HepG2 (cell line): ENCODE measurements around the gene SLC23A2. TPM values are rescaled to one million over a fixed set of nuclear protein-coding genes. Genes with fewer than 3 reads are reported as not detected.

Source experiments
- ATAC-seq: fragments of 200-7000 bp; cut with Tn5 transposase; 3 replicates; pipeline ENCODE4 v1.9.1; 2020; ENCODE audit warnings: mild to moderate bottlenecking, moderate library complexity
- BruUV-seq: library from RNA; stranded (reverse); fragments of 400-500 nt; replicated peaks from 2 replicates; lab custom pipeline; 2021; lab: Mats Ljungman, UMichigan
- CTCF ChIA-PET: fragments of 300-600 bp; formaldehyde crosslinking; extraction: SDS; loops from one replicate; lab custom pipeline; 2021; ENCODE audit warnings: low total read pairs, inconsistent platforms, low intra/inter-chr PET ratio; lab: Yijun Ruan, JAX
- POLR2A ChIA-PET: fragments of 350-600 bp; sonication (Branson Sonifier 250); formaldehyde crosslinking; loops from one replicate; lab custom pipeline; 2020; ENCODE audit warnings: antibody characterized with exemption, inconsistent platforms; lab: Yijun Ruan, JAX
- DNase-seq: peaks from one replicate; pipeline ENCODE4 v3.0.0-alpha.2; 2015; ENCODE audit warnings: low spot score
- FAIRE-seq: peaks from 3 replicates; lab custom pipeline; 2011; peaks lifted over from hg19 to GRCh38; lab: Jason Lieb, UNC
- H2AFZ ChIP-seq: one replicate; pipeline ENCODE4 v1.6.1; 2011; ENCODE audit warnings: low read length, inconsistent platforms
- H3K27ac ChIP-seq: fragments of 300-600 bp; 3 replicates; pipeline ENCODE4 v1.8.0; 2011; ENCODE audit warnings: mixed run types, mild to moderate bottlenecking, mixed read lengths, low read length, inconsistent platforms; ENCODE audit not compliant: insufficient read depth; ENCODE audit errors: extremely low read length
- H3K27me3 ChIP-seq, 2 experiments: fragments of 200-600 bp in 1 of 2; 2 replicates in 1 of 2; 3 replicates in 1 of 2; pipeline versions ENCODE4 v1.6.0 to v1.8.0; 2011; ENCODE audit warnings: low read length in 2 of 2, mild to moderate bottlenecking in 2 of 2, moderate library complexity in 2 of 2, inconsistent platforms in 1 of 2; ENCODE audit not compliant: insufficient read depth in 2 of 2, control insufficient read depth in 1 of 2
- H3K36me3 ChIP-seq, 2 experiments: fragments of 200-600 bp in 1 of 2; replicated peaks in 1 of 2; 2 replicates in 1 of 2; 3 replicates in 1 of 2; pipeline versions ENCODE4 v1.5.1 to v1.8.0; 2011; ENCODE audit warnings: low read length in 2 of 2, inconsistent platforms in 1 of 2; ENCODE audit not compliant: insufficient read depth in 2 of 2, control insufficient read depth in 1 of 2
- H3K4me1 ChIP-seq: 2 replicates; pipeline ENCODE4 v1.5.1; 2012; ENCODE audit warnings: low read length, inconsistent platforms; ENCODE audit not compliant: insufficient read depth
- H3K4me2 ChIP-seq: 2 replicates; pipeline ENCODE4 v1.6.0; 2011; ENCODE audit warnings: low read depth, low read length, inconsistent platforms
- H3K4me3 ChIP-seq, 3 experiments: fragments of 200-600 bp in 1 of 3; sonication (generic), shearing (Covaris generic) in 1 of 3; replicated peaks in 1 of 3; 2 replicates each; pipeline ENCODE4 v1.5.1; 2011 to 2016; ENCODE audit warnings: low read length in 3 of 3, inconsistent platforms in 2 of 3, low read depth in 2 of 3, mild to moderate bottlenecking in 2 of 3, control low read depth in 1 of 3, mixed read lengths in 1 of 3; ENCODE audit not compliant: insufficient read depth in 1 of 3
- H3K79me2 ChIP-seq: one replicate; pipeline ENCODE4 v1.6.1; 2011; ENCODE audit warnings: low read length, inconsistent platforms; ENCODE audit not compliant: insufficient read depth
- H3K9ac ChIP-seq: 2 replicates; pipeline ENCODE4 v1.6.0; 2011; ENCODE audit warnings: mild to moderate bottlenecking, low read depth, low read length, inconsistent platforms; ENCODE audit not compliant: insufficient read depth
- H3K9me3 ChIP-seq: 2 replicates; pipeline ENCODE4 v1.5.1; 2012; ENCODE audit warnings: mild to moderate bottlenecking, low read length
- H4K20me1 ChIP-seq: 2 replicates; pipeline ENCODE4 v1.6.0; 2011; ENCODE audit warnings: inconsistent platforms, mild to moderate bottlenecking, low read length, moderate library complexity; ENCODE audit not compliant: insufficient read depth
- ETV5 ChIP-seq: IDR thresholded peaks from 2 replicates; pipeline ENCODE4 v1.6.1; 2018; ENCODE audit warnings: missing biosample characterization, missing genetic modification reagents, inconsistent platforms, borderline replicate concordance
- FOXO1 ChIP-seq: sonication (generic); formaldehyde crosslinking; IDR thresholded peaks from 2 replicates; pipeline ENCODE4 v1.4.0; 2020; ENCODE audit warnings: missing genetic modification reagents
- HMG20B ChIP-seq: conservative IDR thresholded peaks from 2 replicates; pipeline ENCODE4 v1.6.1; 2016; ENCODE audit warnings: missing genetic modification reagents, missing compliant biosample characterization
- KLF12 ChIP-seq: sonication (generic); formaldehyde crosslinking; IDR thresholded peaks from 2 replicates; pipeline ENCODE4 v1.4.0; 2020; ENCODE audit warnings: missing genetic modification reagents, borderline replicate concordance
- MAF1 ChIP-seq: sonication (generic); formaldehyde crosslinking; IDR thresholded peaks from 2 replicates; pipeline ENCODE4 v1.5.0; 2020; ENCODE audit warnings: missing genetic modification reagents, borderline replicate concordance
- MYC ChIP-seq: sonication (generic); formaldehyde crosslinking; IDR thresholded peaks from 2 replicates; pipeline ENCODE4 v1.9.0; 2021; ENCODE audit warnings: missing genetic modification reagents, borderline replicate concordance
- SCMH1 ChIP-seq: sonication (generic); formaldehyde crosslinking; IDR thresholded peaks from 2 replicates; pipeline ENCODE4 v1.9.0; 2021; ENCODE audit warnings: missing genetic modification reagents, mild to moderate bottlenecking, borderline replicate concordance
- YEATS4 ChIP-seq: sonication (generic); formaldehyde crosslinking; IDR thresholded peaks from 2 replicates; pipeline ENCODE4 v1.4.0; 2020; ENCODE audit warnings: missing genetic modification reagents, borderline replicate concordance
- ZNF446 ChIP-seq: sonication (generic); formaldehyde crosslinking; IDR thresholded peaks from 2 replicates; pipeline ENCODE4 v1.5.0; 2020; ENCODE audit warnings: mild to moderate bottlenecking, missing genetic modification reagents
- ZNF569 ChIP-seq: sonication (generic); formaldehyde crosslinking; IDR thresholded peaks from 2 replicates; pipeline ENCODE4 v1.5.0; 2020; ENCODE audit warnings: mild to moderate bottlenecking, missing genetic modification reagents, moderate library complexity, borderline replicate concordance
- ZNF766 ChIP-seq: sonication (generic); formaldehyde crosslinking; IDR thresholded peaks from 2 replicates; pipeline ENCODE4 v1.5.0; 2020; ENCODE audit warnings: missing genetic modification reagents, borderline replicate concordance
- ZNF768 ChIP-seq: sonication (generic); formaldehyde crosslinking; IDR thresholded peaks from 2 replicates; pipeline ENCODE4 v1.4.0; 2020; ENCODE audit warnings: missing genetic modification reagents
- WGBS: methylation state at CpG from one replicate; pipeline ENCODE4 v1.1.6; 2017; ENCODE audit warnings: low lambda C conversion rate; 5-methylcytosine and 5-hydroxymethylcytosine counted together
- in situ Hi-C: cut with HindIII; loops from 2 replicates; pipeline ENCODE4 v1.10.0; 2017; ENCODE audit warnings: low pct_unique_long_range_greater_than_20kb; ENCODE audit not compliant: extremely low pct_ligation_motif_present
- intact Hi-C: fragments of 100-400 bp; cut with micrococcal nuclease; formaldehyde crosslinking; loops from one replicate; pipeline ENCODE4 v1.10.0; 2022; ENCODE audit not compliant: unreplicated experiment
- polyA plus RNA-seq, 8 experiments: library from polyadenylated mRNA; depleted of rRNA in 3 of 8; stranded (reverse) in 7 of 8; unstranded in 1 of 8; fragments of >200 nt; fragmentation: Illumina TruSeq in 4 of 8; extraction: Trizol in 4 of 8; gene quantifications; 2 replicates each; pipeline versions ENCODE4 v1.2.1 to v1.2.3, GENCODE V29; 2011 to 2016; ENCODE audit warnings: low read depth in 4 of 8, missing spikeins in 1 of 8, mixed read lengths in 1 of 8; ENCODE audit not compliant: insufficient read depth in 1 of 8
- total RNA-seq, 5 experiments: library from RNA; depleted of rRNA; stranded (reverse); fragments of >200 nt; fragmentation: Illumina TruSeq; extraction: Trizol; gene quantifications; 2 replicates each; pipeline ENCODE4 v1.2.3, GENCODE V29; 2016; ENCODE audit warnings: low read depth in 1 of 5
- TF ChIP-seq, protein P1 (sequence below): sonication (generic); formaldehyde crosslinking; IDR thresholded peaks from 2 replicates; pipeline ENCODE4 v1.4.0; 2020; ENCODE audit warnings: missing genetic modification reagents
- TF ChIP-seq, protein P2 (sequence below): sonication (generic); formaldehyde crosslinking; IDR thresholded peaks from 2 replicates; pipeline ENCODE4 v1.5.0; 2020; ENCODE audit warnings: mild to moderate bottlenecking, missing genetic modification reagents
- TF ChIP-seq, protein P3 (sequence below): IDR thresholded peaks from 2 replicates; pipeline ENCODE4 v1.6.1; 2016; ENCODE audit warnings: mild to moderate bottlenecking

SLC23A2 gene
- total and polyA plus RNA-seq, 2 of the 13 experiments (the other 11 are each of a cell fraction or from before 2014, with no cell fraction given): 42.2 to 51.2 TPM

DNA sequence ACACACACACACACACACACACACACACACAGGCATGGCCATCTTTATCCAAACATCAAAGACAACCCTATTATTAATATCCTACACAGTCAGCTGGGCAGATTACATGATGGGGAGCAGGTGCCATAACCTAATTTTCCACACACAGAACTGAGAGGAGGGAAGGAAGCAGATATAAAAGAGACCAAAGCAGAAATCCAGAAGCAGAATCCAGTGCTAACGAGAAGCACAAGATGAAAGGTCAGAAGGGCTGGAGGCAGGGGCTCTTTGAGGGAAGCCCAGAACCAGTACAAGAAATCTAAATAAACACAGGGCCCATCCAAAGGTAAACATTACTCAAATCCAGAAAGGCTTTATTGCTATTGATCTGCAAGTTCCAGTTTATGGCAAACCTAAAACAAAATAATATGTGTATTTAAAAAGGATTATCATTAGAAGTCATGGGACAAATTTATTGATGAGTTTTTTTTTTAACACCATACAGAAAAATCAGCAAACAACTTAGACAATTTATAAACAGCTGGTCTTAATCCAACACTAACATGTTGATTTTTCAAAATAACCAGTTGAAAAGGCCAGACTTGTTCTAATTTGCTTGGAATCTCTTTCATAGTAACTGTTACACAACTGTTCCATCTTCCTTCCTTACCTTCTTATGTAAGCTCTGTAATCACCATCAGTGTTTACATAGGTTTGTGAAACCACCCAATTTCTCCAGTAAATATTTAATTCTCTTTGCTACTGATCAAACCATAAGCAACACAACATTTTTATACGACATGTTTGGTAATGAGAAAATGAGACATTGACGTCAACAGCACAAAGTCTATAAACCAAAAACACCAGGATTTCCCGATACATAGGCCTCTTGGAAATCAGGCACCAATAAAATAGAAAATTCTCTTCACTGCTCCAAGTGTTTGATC lies 34.2 kb downstream of the SLC23A2 start (continued):
- TF ChIP-seq MAF1 (CRISPR knock-in tag) (no peak), KLF12 (CRISPR knock-in tag) (no peak; the same call in 1 of the 2 replicates), HMG20B (CRISPR knock-in tag) (peak; percentile 56)

DNA sequence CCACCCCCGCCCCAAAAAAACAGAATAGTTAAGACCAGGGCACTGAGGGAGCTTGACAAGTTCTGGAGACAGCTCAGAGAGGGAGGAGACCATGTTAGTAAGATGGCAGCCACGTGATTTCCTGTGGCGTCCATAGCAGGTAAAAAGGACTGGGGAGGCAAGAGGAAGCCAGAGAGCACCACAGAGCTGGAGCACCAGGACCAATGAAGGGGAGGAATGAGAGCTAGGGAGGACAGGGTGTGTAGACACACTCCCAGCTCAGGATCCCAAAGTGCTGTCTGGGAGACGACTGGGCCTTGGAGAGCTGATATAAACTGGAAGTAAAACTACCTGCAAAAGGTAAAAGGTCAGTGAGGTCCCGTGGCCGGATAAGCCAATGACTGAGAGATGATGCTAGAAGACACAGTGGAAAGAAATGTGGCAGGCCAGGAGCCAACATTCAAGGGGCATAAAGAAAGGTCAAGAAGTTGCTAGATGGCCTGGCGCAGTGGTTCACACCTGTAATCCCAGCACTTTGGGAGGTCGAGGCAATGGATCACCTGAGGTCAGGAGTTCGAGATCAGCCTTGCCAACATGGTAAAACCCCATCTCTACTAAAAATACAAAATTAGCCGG lies 39.0 kb downstream of the SLC23A2 start:
- peak overlapping the region; percentile 59 for H3K4me2 ChIP-seq
- no peaks in the 10 kb centered on the region for H3K9me3 ChIP-seq
- intact Hi-C loops: no loop called here
- DNase-seq (no peak), ATAC-seq (peak; percentile 54), FAIRE-seq (no peak)
- WGBS: 71% methylated on average over 10 of the region's 10 CpGs
- H3K9ac ChIP-seq: peak overlapping the region; percentile 30; the same call in 1 of the 2 replicates
- in situ Hi-C loops: no loop called here
- no TSS peak for BruUV-seq
- H4K20me1 ChIP-seq: no peaks in the 10 kb centered on the region
- H3K4me3 ChIP-seq: peak overlapping the region in 1 of 3 experiments; percentile 23; a peak in 1 of 6 replicates
- no peaks in the 10 kb centered on the region for H3K27me3 ChIP-seq
- peaks cover 87% of the 10 kb centered on the region for H3K4me1 ChIP-seq
- ChIA-PET POLR2A (interaction anchor here (0.8 to 1.6 kb wide), 4 partner anchors 11 to 25 kb away, joined by 3 to 17 read pairs (median 4); no protein-coding TSS in a partner anchor), CTCF (no interaction called here)
- peak overlapping the region; percentile 81 for H3K27ac ChIP-seq
- peaks cover 61% of the 10 kb centered on the region for H3K79me2 ChIP-seq
- H3K36me3 ChIP-seq: no peaks in the 10 kb centered on the region
- H2AFZ ChIP-seq: no peak overlapping the region
- TF ChIP-seq MYC (CRISPR knock-in tag): no peak
- TF ChIP-seq ETV5 (CRISPR knock-in tag): no peak
- no peak; the same call in 1 of the 2 replicates for TF ChIP-seq ZNF569 (CRISPR knock-in tag)
- 0 out of 2 replicates have a peak, but pooled peaks have one; percentile 24 for TF ChIP-seq ZNF446 (CRISPR knock-in tag)
- TF ChIP-seq YEATS4: peak; percentile 13; the same call in 1 of the 2 replicates
- TF ChIP-seq, protein P1, sequence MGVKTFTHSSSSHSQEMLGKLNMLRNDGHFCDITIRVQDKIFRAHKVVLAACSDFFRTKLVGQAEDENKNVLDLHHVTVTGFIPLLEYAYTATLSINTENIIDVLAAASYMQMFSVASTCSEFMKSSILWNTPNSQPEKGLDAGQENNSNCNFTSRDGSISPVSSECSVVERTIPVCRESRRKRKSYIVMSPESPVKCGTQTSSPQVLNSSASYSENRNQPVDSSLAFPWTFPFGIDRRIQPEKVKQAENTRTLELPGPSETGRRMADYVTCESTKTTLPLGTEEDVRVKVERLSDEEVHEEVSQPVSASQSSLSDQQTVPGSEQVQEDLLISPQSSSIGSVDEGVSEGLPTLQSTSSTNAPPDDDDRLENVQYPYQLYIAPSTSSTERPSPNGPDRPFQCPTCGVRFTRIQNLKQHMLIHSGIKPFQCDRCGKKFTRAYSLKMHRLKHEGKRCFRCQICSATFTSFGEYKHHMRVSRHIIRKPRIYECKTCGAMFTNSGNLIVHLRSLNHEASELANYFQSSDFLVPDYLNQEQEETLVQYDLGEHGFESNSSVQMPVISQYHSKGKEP (CRISPR knock-in tag): no peak
- no peak for TF ChIP-seq SCMH1 (CRISPR knock-in tag)
- TF ChIP-seq ZNF766 (CRISPR knock-in tag): 0 out of 2 replicates have a peak, but pooled peaks have one; percentile 5
- TF ChIP-seq, protein P2, sequence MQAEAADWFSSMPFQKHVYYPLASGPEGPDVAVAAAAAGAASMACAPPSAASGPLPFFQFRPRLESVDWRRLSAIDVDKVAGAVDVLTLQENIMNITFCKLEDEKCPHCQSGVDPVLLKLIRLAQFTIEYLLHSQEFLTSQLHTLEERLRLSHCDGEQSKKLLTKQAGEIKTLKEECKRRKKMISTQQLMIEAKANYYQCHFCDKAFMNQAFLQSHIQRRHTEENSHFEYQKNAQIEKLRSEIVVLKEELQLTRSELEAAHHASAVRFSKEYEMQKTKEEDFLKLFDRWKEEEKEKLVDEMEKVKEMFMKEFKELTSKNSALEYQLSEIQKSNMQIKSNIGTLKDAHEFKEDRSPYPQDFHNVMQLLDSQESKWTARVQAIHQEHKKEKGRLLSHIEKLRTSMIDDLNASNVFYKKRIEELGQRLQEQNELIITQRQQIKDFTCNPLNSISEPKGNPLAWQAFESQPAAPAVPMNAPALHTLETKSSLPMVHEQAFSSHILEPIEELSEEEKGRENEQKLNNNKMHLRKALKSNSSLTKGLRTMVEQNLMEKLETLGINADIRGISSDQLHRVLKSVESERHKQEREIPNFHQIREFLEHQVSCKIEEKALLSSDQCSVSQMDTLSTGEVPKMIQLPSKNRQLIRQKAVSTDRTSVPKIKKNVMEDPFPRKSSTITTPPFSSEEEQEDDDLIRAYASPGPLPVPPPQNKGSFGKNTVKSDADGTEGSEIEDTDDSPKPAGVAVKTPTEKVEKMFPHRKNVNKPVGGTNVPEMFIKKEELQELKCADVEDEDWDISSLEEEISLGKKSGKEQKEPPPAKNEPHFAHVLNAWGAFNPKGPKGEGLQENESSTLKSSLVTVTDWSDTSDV (CRISPR knock-in tag): 0 out of 2 replicates have a peak, but pooled peaks have one; percentile 71
- TF ChIP-seq, protein P3, sequence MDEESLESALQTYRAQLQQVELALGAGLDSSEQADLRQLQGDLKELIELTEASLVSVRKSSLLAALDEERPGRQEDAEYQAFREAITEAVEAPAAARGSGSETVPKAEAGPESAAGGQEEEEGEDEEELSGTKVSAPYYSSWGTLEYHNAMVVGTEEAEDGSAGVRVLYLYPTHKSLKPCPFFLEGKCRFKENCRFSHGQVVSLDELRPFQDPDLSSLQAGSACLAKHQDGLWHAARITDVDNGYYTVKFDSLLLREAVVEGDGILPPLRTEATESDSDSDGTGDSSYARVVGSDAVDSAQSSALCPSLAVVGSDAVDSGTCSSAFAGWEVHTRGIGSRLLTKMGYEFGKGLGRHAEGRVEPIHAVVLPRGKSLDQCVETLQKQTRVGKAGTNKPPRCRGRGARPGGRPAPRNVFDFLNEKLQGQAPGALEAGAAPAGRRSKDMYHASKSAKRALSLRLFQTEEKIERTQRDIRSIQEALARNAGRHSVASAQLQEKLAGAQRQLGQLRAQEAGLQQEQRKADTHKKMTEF: no peak
- TF ChIP-seq ZNF768 (CRISPR knock-in tag): no peak
- no peak for TF ChIP-seq FOXO1
